Measurements from ENCODE around the gene TARS3. TPM values are rescaled to one million over a fixed set of nuclear protein-coding genes. Genes with fewer than 3 reads are reported as not detected.
A peak's percentile ranks its signal among the peaks of the same experiment; 100 is the strongest.

The TARS3 gene
- total RNA-seq, 1 donor from 2014 or later: 17.1 TPM

- Mint-ChIP-seq H3K9me3 (no peaks in the 10 kb centered on the region), H3K36me3 (no peaks in the 10 kb centered on the region), H3K4me3 (no peak overlapping the region), H3K27ac (no peak overlapping the region), H3K4me1 (ENCODE audit: unreplicated experiment) (peaks cover 33% of the 10 kb centered on the region), H3K27me3 (peaks cover 7% of the 10 kb centered on the region)
- DNase-seq (ENCODE audit: extremely low spot score, unreplicated experiment): no peak
- no peak for TF ChIP-seq CTCF (conservative IDR thresholded peaks at IDR 0.05)
Measured at GRCh38 chr15:101617390-101617965, 106.8 kb downstream of the TARS3 start.

- peaks cover 33% of the 10 kb centered on the region for H3K4me1 Mint-ChIP-seq (ENCODE audit: unreplicated experiment)
- no peak for DNase-seq (ENCODE audit: extremely low spot score, unreplicated experiment)
- H3K27ac Mint-ChIP-seq: peak overlapping the region; percentile 71
- no peaks in the 10 kb centered on the region for H3K36me3 Mint-ChIP-seq
- H3K4me3 Mint-ChIP-seq: peak overlapping the region; percentile 73
- no peaks in the 10 kb centered on the region for H3K9me3 Mint-ChIP-seq
- H3K27me3 Mint-ChIP-seq: peaks cover 7% of the 10 kb centered on the region
- TF ChIP-seq CTCF (conservative IDR thresholded peaks at IDR 0.05): no peak
Measured at GRCh38 chr15:101615986-101616848, 108.1 kb downstream of the TARS3 start.

GRCh38 chr15:101615414-101615985, 108.8 kb downstream of the TARS3 start:
- Mint-ChIP-seq H3K27me3 (peaks cover 7% of the 10 kb centered on the region), H3K9me3 (no peaks in the 10 kb centered on the region), H3K4me1 (ENCODE audit: unreplicated experiment) (peaks cover 33% of the 10 kb centered on the region), H3K4me3 (peak overlapping the region; percentile 73), H3K36me3 (no peaks in the 10 kb centered on the region), H3K27ac (peak overlapping the region; percentile 71)
- TF ChIP-seq CTCF (conservative IDR thresholded peaks at IDR 0.05): no peak
- no peak for DNase-seq (ENCODE audit: extremely low spot score, unreplicated experiment)

DNA sequence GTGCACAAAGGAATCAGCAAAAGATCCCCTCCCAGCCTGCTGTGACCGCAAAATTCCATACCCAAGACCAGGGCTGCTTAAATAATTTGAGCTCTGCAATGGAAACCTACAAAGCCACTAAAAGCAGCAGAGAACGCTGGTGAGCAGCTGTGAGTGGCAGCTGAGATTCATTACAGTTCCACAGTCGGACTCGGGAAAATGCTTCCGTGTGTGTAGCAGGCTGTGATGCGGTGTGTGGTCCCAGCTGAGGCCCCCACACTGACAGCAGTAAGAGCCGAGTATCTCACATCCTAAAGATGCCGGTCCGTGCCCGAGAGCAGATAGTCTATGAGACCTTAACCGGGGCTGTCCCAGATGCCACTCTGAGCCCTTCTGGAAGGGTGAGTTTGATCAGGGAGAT, 109.5 kb downstream of the TARS3 start:
- Mint-ChIP-seq H3K27me3 (peaks cover 7% of the 10 kb centered on the region), H3K9me3 (no peaks in the 10 kb centered on the region), H3K4me1 (ENCODE audit: unreplicated experiment) (peaks cover 33% of the 10 kb centered on the region), H3K27ac (no peak overlapping the region), H3K36me3 (no peaks in the 10 kb centered on the region), H3K4me3 (no peak overlapping the region)
- TF ChIP-seq CTCF (conservative IDR thresholded peaks at IDR 0.05): no peak
- DNase-seq (ENCODE audit: extremely low spot score, unreplicated experiment): no peak

DNA sequence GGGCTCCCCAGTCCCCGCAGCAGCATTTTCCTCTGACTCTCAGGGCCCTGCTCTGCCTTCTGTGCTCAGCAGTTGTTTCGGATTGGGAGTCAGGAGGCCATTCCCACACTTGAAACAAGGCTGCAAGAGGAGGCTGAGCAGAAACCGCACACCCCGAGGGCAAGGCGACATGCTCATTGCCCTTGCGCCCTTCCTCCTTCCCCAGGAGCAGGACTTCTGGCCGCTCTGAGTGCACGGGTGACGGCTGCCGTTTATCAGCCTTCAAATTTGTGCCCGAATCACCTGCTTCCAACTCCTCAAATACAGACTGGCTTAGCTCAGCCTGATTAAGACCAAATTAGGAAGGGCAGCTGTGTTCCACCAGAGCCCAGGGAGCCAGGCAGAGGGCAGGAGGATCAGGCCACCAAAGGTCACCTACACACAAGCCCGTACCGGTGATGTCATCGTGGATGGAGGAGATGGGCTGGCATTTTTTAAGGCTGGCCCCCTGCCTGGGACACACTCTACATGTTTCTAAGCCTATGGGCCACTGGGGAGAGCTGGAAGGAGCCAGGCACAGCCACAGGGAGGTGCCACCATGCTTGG, 110.2 kb downstream of the TARS3 start:
- Mint-ChIP-seq H3K27ac (no peak overlapping the region), H3K4me1 (ENCODE audit: unreplicated experiment) (peaks cover 33% of the 10 kb centered on the region), H3K9me3 (no peaks in the 10 kb centered on the region), H3K4me3 (no peak overlapping the region), H3K27me3 (peaks cover 7% of the 10 kb centered on the region), H3K36me3 (no peaks in the 10 kb centered on the region)
- no peak for DNase-seq (ENCODE audit: extremely low spot score, unreplicated experiment)
- TF ChIP-seq CTCF (conservative IDR thresholded peaks at IDR 0.05): no peak

Data from type B pancreatic cell (in vitro differentiated cells).